Endothelial cell (in vitro differentiated cells): ENCODE results near the gene RNF224. TPM values are rescaled to one million over a fixed set of nuclear protein-coding genes. Genes with fewer than 3 reads are reported as not detected.

Experiments used
- DNase-seq: peaks from one replicate; pipeline ENCODE4 v3.0.0; 2021; ENCODE audit warnings: low spot score
- H3K27ac Mint-ChIP-seq: one replicate; pipeline ENCODE4 v1.8.0; 2021; ENCODE audit warnings: mixed read lengths, inconsistent platforms; ENCODE audit not compliant: unreplicated experiment
- H3K27me3 Mint-ChIP-seq: one replicate; pipeline ENCODE4 v1.8.0; 2021; ENCODE audit warnings: mild to moderate bottlenecking, moderate library complexity, mixed read lengths, inconsistent platforms; ENCODE audit not compliant: unreplicated experiment
- H3K36me3 Mint-ChIP-seq: one replicate; pipeline ENCODE4 v1.8.0; 2021; ENCODE audit warnings: mild to moderate bottlenecking, low read depth, mixed read lengths, inconsistent platforms; ENCODE audit not compliant: unreplicated experiment
- H3K4me1 Mint-ChIP-seq: one replicate; pipeline ENCODE4 v1.8.0; 2021; ENCODE audit warnings: mild to moderate bottlenecking, mixed read lengths, inconsistent platforms; ENCODE audit not compliant: unreplicated experiment
- H3K4me3 Mint-ChIP-seq: one replicate; pipeline ENCODE4 v1.8.0; 2021; ENCODE audit warnings: mild to moderate bottlenecking, mixed read lengths, inconsistent platforms; ENCODE audit not compliant: unreplicated experiment
- H3K9me3 Mint-ChIP-seq: one replicate; pipeline ENCODE4 v1.8.0; 2021; ENCODE audit warnings: mixed read lengths, inconsistent platforms; ENCODE audit not compliant: unreplicated experiment
- CTCF ChIP-seq: fragments of 200-600 bp; sonication (generic); IDR thresholded peaks from one replicate; pipeline ENCODE4 v1.5.0; 2021; ENCODE audit warnings: antibody characterized with exemption; ENCODE audit not compliant: unreplicated experiment
- total RNA-seq: library from RNA; stranded (reverse); fragmentation: NEBNext Ultra II Directional; extraction: Animal tissue kit (Norgen Biotek cat#: 25700); gene quantifications from one replicate; pipeline ENCODE4 v1.2.1, GENCODE V29; 2021; ENCODE audit not compliant: unreplicated experiment

The RNF224 gene
- total RNA-seq, 1 donor from 2014 or later, result not detected

- Mint-ChIP-seq H3K27ac (no peak overlapping the region), H3K27me3 (peaks cover 11% of the 10 kb centered on the region), H3K4me1 (no peaks in the 10 kb centered on the region), H3K4me3 (peak overlapping the region; percentile 82), H3K9me3 (no peaks in the 10 kb centered on the region), H3K36me3 (no peaks in the 10 kb centered on the region)
- TF ChIP-seq CTCF, result no peak
- peak; percentile 94 for DNase-seq
These were observed 4.0 kb upstream of the RNF224 start for GRCh38 chr9:137223078-137223970.

GRCh38 chr9:137224830-137225694 lies 2.2 kb upstream of the RNF224 start, which contains the start of gene CYSRT1:
Gene CYSRT1, plus strand, starts transcription at chr9:137225174. Its CDS starts 448 bp downstream, at chr9:137225622.
- Mint-ChIP-seq H3K4me3 (peak within 1 kb of the TSS; percentile 71), H3K27me3 (peaks cover 11% of the 10 kb centered on the region), H3K4me1 (no peaks in the 10 kb centered on the region), H3K27ac (no peak within 1 kb of the TSS), H3K9me3 (no peaks in the 10 kb centered on the region), H3K36me3 (no peaks in the 10 kb centered on the region)
- no peak for TF ChIP-seq CTCF
- no peak for DNase-seq

GRCh38 chr9:137225699-137226331 lies 1.5 kb upstream of the RNF224 start:
- H3K4me3 Mint-ChIP-seq, result no peak overlapping the region
- DNase-seq, result no peak
- no peaks in the 10 kb centered on the region for H3K9me3 Mint-ChIP-seq
- H3K4me1 Mint-ChIP-seq, result no peaks in the 10 kb centered on the region
- no peak for TF ChIP-seq CTCF
- peaks cover 9% of the 10 kb centered on the region for H3K27me3 Mint-ChIP-seq
- no peak overlapping the region for H3K27ac Mint-ChIP-seq
- no peaks in the 10 kb centered on the region for H3K36me3 Mint-ChIP-seq

- H3K36me3 Mint-ChIP-seq, result no peaks in the 10 kb centered on the region
- no peak overlapping the region for H3K4me3 Mint-ChIP-seq
These were observed 806 bp upstream of the RNF224 start for GRCh38 chr9:137226338-137227053.

More at GRCh38 chr9:137226338-137227053, 806 bp upstream of the RNF224 start:
- Mint-ChIP-seq H3K4me1 (no peaks in the 10 kb centered on the region), H3K9me3 (no peaks in the 10 kb centered on the region), H3K27ac (no peak overlapping the region), H3K27me3 (peaks cover 7% of the 10 kb centered on the region)
- no peak for TF ChIP-seq CTCF
- no peak for DNase-seq
